ENCODE data around the gene LBH. TPM values are rescaled to one million over a fixed set of nuclear protein-coding genes. Genes with fewer than 3 reads are reported as not detected.

LBH gene
- total and polyA plus RNA-seq, 2 donors (not counting 3 experiments of a cell fraction or from before 2014, with no cell fraction given): 5.3 to 5.5 TPM

DNA sequence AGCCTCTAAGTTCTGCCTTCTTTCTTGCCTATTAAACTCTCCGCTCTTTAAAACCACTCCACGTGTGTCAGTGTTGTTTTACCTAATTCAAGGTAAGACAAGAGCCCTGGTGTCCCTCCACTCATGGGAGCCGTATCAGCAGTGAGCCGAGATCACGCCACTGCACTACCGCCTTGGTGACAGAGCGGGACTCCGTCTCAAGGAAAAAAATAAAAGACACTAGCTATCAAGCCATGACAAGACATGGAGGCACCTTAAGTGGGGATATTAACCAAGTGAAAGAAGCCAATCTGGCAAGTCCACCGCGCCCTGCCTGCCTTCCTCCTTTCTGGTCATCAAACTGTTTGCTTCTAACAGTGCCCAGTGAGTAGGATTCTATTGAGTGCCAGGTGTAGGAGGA, 40.2 kb upstream of the LBH start:
- H2AFZ ChIP-seq (ENCODE audit: low read depth, low read length): no peak overlapping the region
- H3K27ac ChIP-seq (ENCODE audit: insufficient read depth, low read depth, low read length): no peak overlapping the region
- no peak overlapping the region for H3K4me2 ChIP-seq (ENCODE audit: insufficient read depth, low read length)
- TF ChIP-seq, protein P1, sequence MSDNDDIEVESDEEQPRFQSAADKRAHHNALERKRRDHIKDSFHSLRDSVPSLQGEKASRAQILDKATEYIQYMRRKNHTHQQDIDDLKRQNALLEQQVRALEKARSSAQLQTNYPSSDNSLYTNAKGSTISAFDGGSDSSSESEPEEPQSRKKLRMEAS (IDR thresholded peaks at IDR 0.05; ENCODE audit: insufficient read depth, insufficient read length): no peak
- no peak for TF ChIP-seq POLR2AphosphoS5 (IDR thresholded peaks at IDR 0.05; ENCODE audit: insufficient read depth, low read depth, low read length)
- no peak for TF ChIP-seq POLR2A (IDR thresholded peaks at IDR 0.05; ENCODE audit: low read depth, low read length)
- TF ChIP-seq FOS (IDR thresholded peaks at IDR 0.05; ENCODE audit: borderline replicate concordance, insufficient read depth, low read length): no peak
- TF ChIP-seq MYC (IDR thresholded peaks at IDR 0.05; ENCODE audit: low read depth, low read length): no peak
- no peak for TF ChIP-seq CTCF (IDR thresholded peaks at IDR 0.05; ENCODE audit: extremely low read depth in 1 of 2, insufficient read depth in 1 of 2, low read depth in 1 of 2, low read length in 2 of 2)
- no peak for TF ChIP-seq JUN (IDR thresholded peaks at IDR 0.05; ENCODE audit: borderline replicate concordance, insufficient read depth, insufficient read length, low read depth)
- no peak for TF ChIP-seq EZH2 (IDR thresholded peaks at IDR 0.05; ENCODE audit: borderline replicate concordance, low read depth, low read length, severe bottlenecking)
- TF ChIP-seq GATA2 (IDR thresholded peaks at IDR 0.05; ENCODE audit: insufficient read depth, insufficient read length, low read depth, low read length): no peak
- ChIA-PET POLR2A (no interaction called here), CTCF (interaction anchor here (1.0 to 1.6 kb wide), 2 partner anchors 26 to 520 kb away, joined by 3 to 6 read pairs; no protein-coding TSS in a partner anchor)
- H3K9me3 ChIP-seq (replicated peaks; ENCODE audit: control insufficient read depth, insufficient read depth, low read length): no peaks in the 10 kb centered on the region
- no peaks in the 10 kb centered on the region for H3K27me3 ChIP-seq (ENCODE audit: control insufficient read depth in 2 of 2, insufficient read depth in 2 of 2, low read length in 2 of 2)
- H3K9ac ChIP-seq (replicated peaks; ENCODE audit: extremely low read depth, insufficient read depth, low read length): no peak overlapping the region
- intact Hi-C loops (cut with micrococcal nuclease) (no loop called here), dilution Hi-C loops (cut with MboI; ENCODE audit: extremely low pct_ligation_motif_present, low sequenced_read_pairs) (no loop called here)
- BruUV-seq (replicated peaks): no TSS peak
- no peaks in the 10 kb centered on the region for H3K4me1 ChIP-seq (ENCODE audit: control insufficient read depth, extremely low read depth, insufficient read depth, low read length)
- H3K9me1 ChIP-seq (replicated peaks; ENCODE audit: control insufficient read depth, extremely low read depth, insufficient read depth, low read length): no peaks in the 10 kb centered on the region
- H3K36me3 ChIP-seq (ENCODE audit: control insufficient read depth in 2 of 2, extremely low read depth in 1 of 2, insufficient read depth in 2 of 2, low read length in 2 of 2): no peaks in the 10 kb centered on the region
- no peak overlapping the region for H3K4me3 ChIP-seq (replicated peaks in 1 of 3; ENCODE audit: insufficient read depth in 1 of 3, low read depth in 1 of 3, low read length in 3 of 3)
- no peaks in the 10 kb centered on the region for H3K79me2 ChIP-seq (ENCODE audit: control insufficient read depth, insufficient read depth, low read length)
- FAIRE-seq (no peak), DNase-seq (ENCODE audit: low read depth, low spot score) (no peak)
- H4K20me1 ChIP-seq (replicated peaks; ENCODE audit: control insufficient read depth, extremely low read depth, insufficient read depth, low read length): no peaks in the 10 kb centered on the region

Measured in endothelial cell of umbilical vein (primary cell).